Kidney (tissue), 14 donors: ENCODE data around the gene FAM193A. TPM values are rescaled to one million over a fixed set of nuclear protein-coding genes. Genes with fewer than 3 reads are reported as not detected.

Experiments
- DNase-seq, 5 donors: peaks; one replicate each; pipeline ENCODE4 v3.0.0-alpha.2; 2013 to 2020
- FAIRE-seq: peaks from 2 replicates; lab custom pipeline; 2012; peaks lifted over from hg19 to GRCh38; lab: Jason Lieb, UNC
- H3K27ac ChIP-seq, 2 donors: one replicate each; pipeline ENCODE4 v1.7.0; 2013; ENCODE audit warnings: low read depth in 2 of 2, low read length in 2 of 2, inconsistent platforms in 1 of 2
- H3K27me3 ChIP-seq: one replicate; pipeline ENCODE4 v1.7.1; 2013; ENCODE audit warnings: low read length, inconsistent platforms; ENCODE audit not compliant: control insufficient read depth, insufficient read depth
- H3K36me3 ChIP-seq, 3 donors: one replicate each; pipeline versions ENCODE4 v1.7.0 to v1.7.1; 2013; ENCODE audit warnings: low read length in 3 of 3, control low read depth in 1 of 3, inconsistent platforms in 1 of 3; ENCODE audit not compliant: insufficient read depth in 3 of 3, control insufficient read depth in 2 of 3
- H3K4me1 ChIP-seq, 3 donors: one replicate each; pipeline versions ENCODE4 v1.7.0 to v1.7.1; 2013; ENCODE audit warnings: low read length in 3 of 3, inconsistent platforms in 1 of 3, low read depth in 1 of 3; ENCODE audit not compliant: control insufficient read depth in 2 of 3, insufficient read depth in 2 of 3
- H3K4me3 ChIP-seq, 3 donors: one replicate each; pipeline versions ENCODE4 v1.7.0 to v1.8.1; 2013; ENCODE audit warnings: low read length in 3 of 3, control low read depth in 1 of 3, inconsistent platforms in 1 of 3
- H3K9ac ChIP-seq, 3 donors: one replicate each; pipeline versions ENCODE4 v1.7.0 to v1.7.1; 2013; ENCODE audit warnings: low read length in 3 of 3, control low read depth in 1 of 3, inconsistent platforms in 1 of 3
- H3K9me3 ChIP-seq, 3 donors: one replicate each; pipeline versions ENCODE4 v1.7.0 to v1.7.1; 2013; ENCODE audit warnings: low read length in 3 of 3, control low read depth in 1 of 3, inconsistent platforms in 1 of 3; ENCODE audit not compliant: control insufficient read depth in 2 of 3, insufficient read depth in 1 of 3
- CTCF ChIP-seq: IDR thresholded peaks from 3 replicates; pipeline ENCODE4 v1.5.1; 2012; ENCODE audit warnings: mild to moderate bottlenecking, moderate library complexity, borderline replicate concordance; ENCODE audit not compliant: insufficient read depth; ENCODE audit errors: extremely low read depth
- intact Hi-C: fragments of 100-400 bp; cut with DNase I; formaldehyde crosslinking; loops from one replicate; pipeline ENCODE4 v1.11.1; 2022
- polyA plus RNA-seq: library from polyadenylated mRNA; stranded (reverse); fragments of 350-450 nt; fragmentation: Illumina TruSeq; extraction: RNeasy Lipid Tissue Mini Kit (QIAGEN cat#74804); gene quantifications from one replicate; pipeline ENCODE4 v1.2.3, GENCODE V29; 2014; ENCODE audit warnings: low read depth, low replicate concordance; ENCODE audit not compliant: insufficient read depth
- total RNA-seq: library from RNA; stranded (reverse); fragmentation: NEBNext Ultra II Directional; extraction: Animal tissue kit (Norgen Biotek cat#: 25700); gene quantifications from one replicate; pipeline ENCODE4 v1.2.1, GENCODE V29; 2021
- donor health status: control.
- donor health status: control.
- donor health status: control.
- donor health status: control.
- donor health status: control.
- donor health status: DM: yes; HTN: yes; CAD: no.
- donor health status: Normal renal cell carcinoma (clear cell type).

Gene FAM193A
- total and polyA plus RNA-seq, 2 donors from 2014 or later: 6.3 to 29.3 TPM

GRCh38 chr4:2492970-2493369 lies 43.5 kb upstream of the FAM193A start:
- TF ChIP-seq CTCF: no peak
- Histone ChIP-seq H3K9me3 (no peaks in the 10 kb centered on the region), H3K36me3 (peaks cover 4 to 25% (median 14%) of the 10 kb centered on the region in 3 donors), H3K4me3 (no peak overlapping the region), H3K4me1 (peaks cover 0 to 7% (median 0%) of the 10 kb centered on the region in 3 donors), H3K9ac (no peak overlapping the region), H3K27me3 (no peaks in the 10 kb centered on the region), H3K27ac (peak overlapping the region in 1 of 2 donors; percentile 32)
- FAIRE-seq (no peak), DNase-seq (no peak)
- intact Hi-C loops: no loop called here

DNA sequence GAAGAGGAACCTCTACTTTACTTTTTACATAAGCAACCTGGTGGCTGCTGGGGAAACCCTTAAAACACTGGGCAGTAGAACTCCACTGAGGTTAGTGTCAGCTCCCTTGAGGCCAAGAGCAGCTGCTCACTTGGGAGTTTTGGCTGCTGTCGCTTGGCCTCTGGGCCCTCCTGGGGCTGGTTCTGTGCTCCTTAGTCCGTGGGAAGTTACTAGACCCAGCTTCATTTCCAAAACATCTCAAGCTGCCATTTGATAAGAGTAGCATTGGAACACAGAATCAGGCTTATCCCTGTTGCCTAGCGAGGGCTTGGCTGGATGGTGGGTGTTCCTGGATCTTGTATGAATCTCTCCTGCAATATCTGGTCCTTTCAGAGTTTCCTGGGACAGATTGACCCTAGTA lies 41.5 kb upstream of the FAM193A start:
- H3K9ac ChIP-seq: no peak overlapping the region
- intact Hi-C loops: no loop called here
- no peak overlapping the region for H3K4me3 ChIP-seq
- H3K4me1 ChIP-seq: peaks cover 0 to 7% (median 0%) of the 10 kb centered on the region in 3 donors
- TF ChIP-seq CTCF: no peak
- H3K9me3 ChIP-seq: no peaks in the 10 kb centered on the region
- H3K27me3 ChIP-seq: no peaks in the 10 kb centered on the region
- H3K27ac ChIP-seq: no peak overlapping the region
- DNase-seq: peak in 1 of 5 donors; percentile 20
- peaks cover 4 to 29% (median 14%) of the 10 kb centered on the region in 3 donors for H3K36me3 ChIP-seq
- FAIRE-seq: no peak

DNA sequence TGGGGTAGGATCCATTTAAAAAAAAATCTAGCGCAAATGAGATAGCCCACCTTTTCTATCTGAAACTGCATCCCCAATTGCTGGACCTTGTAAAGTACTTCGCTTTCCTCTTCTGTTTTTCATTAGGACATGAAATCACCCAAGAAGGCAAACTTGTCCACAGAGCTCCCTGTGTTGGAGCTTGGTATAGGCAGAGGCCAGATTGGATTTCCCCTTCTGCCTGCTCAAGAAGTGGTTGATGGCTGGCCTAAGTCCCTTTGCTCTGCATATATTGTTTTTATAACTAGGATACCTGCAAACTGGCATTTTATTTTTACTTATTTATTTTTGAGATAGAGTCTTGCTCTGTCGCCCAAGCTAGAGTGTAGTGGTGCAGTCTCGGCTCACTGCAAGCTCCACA lies 39.1 kb upstream of the FAM193A start:
- H3K4me3 ChIP-seq: no peak overlapping the region
- H3K4me1 ChIP-seq: peaks cover 0 to 7% (median 0%) of the 10 kb centered on the region in 3 donors
- TF ChIP-seq CTCF: no peak
- peaks cover 9 to 44% (median 27%) of the 10 kb centered on the region in 3 donors for H3K36me3 ChIP-seq
- intact Hi-C loops: no loop called here
- no peak for FAIRE-seq
- peak in 1 of 5 donors; percentile 1 for DNase-seq
- no peaks in the 10 kb centered on the region for H3K9me3 ChIP-seq
- no peaks in the 10 kb centered on the region for H3K27me3 ChIP-seq
- no peak overlapping the region for H3K27ac ChIP-seq
- no peak overlapping the region for H3K9ac ChIP-seq

DNA sequence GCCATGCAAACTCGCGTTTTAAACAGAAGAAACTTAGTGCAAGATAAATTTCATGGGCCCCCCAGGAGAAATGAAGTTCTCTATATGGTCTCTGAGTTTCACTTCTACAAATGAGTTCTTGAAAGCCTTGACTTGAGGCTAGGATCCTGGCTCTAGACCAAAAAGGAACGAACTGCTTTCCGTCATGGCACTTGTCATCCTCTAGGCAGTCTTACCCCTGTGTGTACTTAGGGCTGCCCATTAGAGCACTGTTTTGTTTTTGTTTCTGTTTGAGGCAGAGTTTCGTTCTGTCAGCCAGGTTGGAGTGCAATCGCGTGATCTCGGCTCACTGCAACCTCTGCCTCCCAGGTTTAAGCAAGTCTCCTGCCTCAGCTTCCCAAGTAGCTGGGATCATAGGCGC lies 38.5 kb upstream of the FAM193A start:
- Histone ChIP-seq H3K9ac (no peak overlapping the region), H3K27me3 (no peaks in the 10 kb centered on the region), H3K4me3 (no peak overlapping the region), H3K9me3 (no peaks in the 10 kb centered on the region), H3K4me1 (peaks cover 0 to 4% (median 0%) of the 10 kb centered on the region in 3 donors), H3K36me3 (peaks cover 7 to 39% (median 25%) of the 10 kb centered on the region in 3 donors), H3K27ac (no peak overlapping the region)
- TF ChIP-seq CTCF: no peak
- intact Hi-C loops: no loop called here
- DNase-seq (no peak), FAIRE-seq (no peak)
